Measurements from ENCODE around the gene FCGBP.

The FCGBP gene

DNA sequence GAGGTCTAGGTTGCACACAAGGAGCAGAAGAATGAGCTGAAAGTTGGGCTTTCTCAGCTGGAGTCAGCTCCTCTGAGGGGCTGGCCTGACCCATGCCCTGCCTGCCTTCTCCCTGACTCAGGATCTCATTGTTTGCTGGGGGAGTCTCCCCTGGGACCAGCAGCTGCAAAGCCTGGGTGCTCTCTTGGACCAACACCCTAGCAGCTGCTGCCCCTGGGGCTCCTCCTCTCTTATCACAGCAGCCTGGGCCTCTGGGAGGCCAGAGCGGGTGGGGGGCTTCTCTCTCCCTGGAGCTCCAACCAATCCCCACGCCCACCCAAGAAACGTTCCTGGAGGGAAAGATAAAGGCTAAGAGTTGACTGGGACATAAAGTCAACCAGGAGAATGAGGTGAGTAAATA, 1.6 kb upstream of the FCGBP start:
- TF ChIP-seq GATA1 (IDR thresholded peaks at IDR 0.05; ENCODE audit: low read depth, low read length), result no peak
- no peak for TF ChIP-seq POLR2A (IDR thresholded peaks at IDR 0.05; ENCODE audit: low read length)
- DNase-seq, result peak; percentile 6 to 29

- no peak for TF ChIP-seq GATA1 (IDR thresholded peaks at IDR 0.05; ENCODE audit: low read depth, low read length)
- no peak for TF ChIP-seq POLR2A (IDR thresholded peaks at IDR 0.05; ENCODE audit: low read length)
- DNase-seq, result no peak
Measured at GRCh38 chr19:39935364-39935661, 879 bp upstream of the FCGBP start.

GRCh38 chr19:39929750-39930149, 4.7 kb downstream of the FCGBP start:
- TF ChIP-seq GATA1 (IDR thresholded peaks at IDR 0.05; ENCODE audit: low read depth, low read length), result no peak
- no peak for TF ChIP-seq POLR2A (IDR thresholded peaks at IDR 0.05; ENCODE audit: low read length)
- no peak for DNase-seq

DNA sequence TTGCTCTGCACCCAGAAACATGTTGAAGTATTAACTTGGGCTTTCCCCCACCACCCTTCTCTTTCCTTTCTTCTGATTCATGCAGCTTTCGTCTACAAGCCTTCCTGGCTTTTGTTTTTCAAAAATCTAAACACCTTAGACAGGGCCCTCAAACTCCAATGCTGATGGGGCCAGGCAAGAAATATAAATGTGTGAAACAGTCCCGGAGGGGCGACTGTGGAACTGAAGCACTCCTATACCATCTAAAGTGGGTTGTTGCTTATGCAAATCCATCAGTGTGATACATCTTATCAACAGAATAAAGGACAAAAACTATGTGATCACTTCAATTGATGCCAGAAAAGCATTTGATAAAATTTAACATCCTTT, 6.1 kb downstream of the FCGBP start:
- TF ChIP-seq GATA1 (IDR thresholded peaks at IDR 0.05; ENCODE audit: low read depth, low read length), result no peak
- no peak for TF ChIP-seq POLR2A (IDR thresholded peaks at IDR 0.05; ENCODE audit: low read length)
- no peak for DNase-seq

GRCh38 chr19:39927524-39928356, 6.7 kb downstream of the FCGBP start:
- DNase-seq, result peak in 1 of 2 experiments; percentile 15
- no peak for TF ChIP-seq GATA1 (IDR thresholded peaks at IDR 0.05; ENCODE audit: low read depth, low read length)
- TF ChIP-seq POLR2A (IDR thresholded peaks at IDR 0.05; ENCODE audit: low read length), result no peak

DNA sequence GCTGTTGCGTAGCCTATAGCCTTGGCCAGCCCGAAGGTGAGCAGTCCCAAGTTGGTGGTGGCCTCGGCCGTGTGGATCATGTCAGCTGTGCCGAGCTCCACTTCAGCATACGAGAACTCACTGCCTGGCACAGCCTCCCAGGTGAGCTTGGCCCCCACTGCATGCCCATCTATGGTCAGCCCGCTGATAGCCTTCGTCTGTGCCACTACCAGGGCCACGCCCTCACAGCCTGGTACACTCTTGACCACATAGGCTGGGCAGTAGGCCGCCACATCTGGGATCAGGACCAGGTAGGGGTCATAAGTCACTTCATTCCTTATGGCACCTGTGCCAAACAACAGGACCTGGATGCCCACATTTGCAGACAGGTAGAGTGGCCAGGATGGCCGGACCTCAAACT, 7.4 kb downstream of the FCGBP start:
- DNase-seq, result no peak
- no peak for TF ChIP-seq POLR2A (IDR thresholded peaks at IDR 0.05; ENCODE audit: low read length)
- TF ChIP-seq GATA1 (IDR thresholded peaks at IDR 0.05; ENCODE audit: low read depth, low read length), result no peak

- TF ChIP-seq GATA1 (IDR thresholded peaks at IDR 0.05; ENCODE audit: low read depth, low read length) (no peak), POLR2A (IDR thresholded peaks at IDR 0.05; ENCODE audit: low read length) (no peak)
- no peak for DNase-seq
Measured at GRCh38 chr19:39926170-39926760, 8.2 kb downstream of the FCGBP start.

DNA sequence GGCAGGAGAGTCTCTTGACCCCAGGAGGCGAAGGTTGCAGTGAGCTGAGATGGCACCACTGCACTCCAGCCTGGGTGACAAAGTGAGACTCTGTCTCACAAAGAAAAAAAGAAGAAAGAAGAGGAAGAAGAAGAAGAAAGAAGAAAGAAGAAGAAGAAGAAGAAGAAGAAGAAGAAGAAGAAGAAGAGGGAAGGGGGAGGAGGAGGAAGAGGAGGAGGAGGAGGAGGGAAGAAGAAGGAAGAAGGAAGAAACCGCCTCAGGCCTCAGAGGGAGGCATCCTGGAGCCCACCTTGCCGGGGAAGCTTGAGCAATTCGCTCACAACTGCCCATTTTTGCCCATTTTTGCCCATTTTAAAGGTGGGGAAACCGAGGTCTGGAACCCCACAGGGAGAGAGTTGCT, 9.5 kb downstream of the FCGBP start:
- no peak for DNase-seq
- TF ChIP-seq POLR2A (IDR thresholded peaks at IDR 0.05; ENCODE audit: low read length) (no peak), GATA1 (IDR thresholded peaks at IDR 0.05; ENCODE audit: low read depth, low read length) (no peak)

GRCh38 chr19:39924389-39924788, 10.0 kb downstream of the FCGBP start:
- TF ChIP-seq POLR2A (IDR thresholded peaks at IDR 0.05; ENCODE audit: low read length) (no peak), GATA1 (IDR thresholded peaks at IDR 0.05; ENCODE audit: low read depth, low read length) (no peak)
- DNase-seq, result no peak

- TF ChIP-seq POLR2A (IDR thresholded peaks at IDR 0.05; ENCODE audit: low read length) (no peak), GATA1 (IDR thresholded peaks at IDR 0.05; ENCODE audit: low read depth, low read length) (no peak)
- DNase-seq, result no peak
Measured at GRCh38 chr19:39923862-39924261, 10.6 kb downstream of the FCGBP start.

DNA sequence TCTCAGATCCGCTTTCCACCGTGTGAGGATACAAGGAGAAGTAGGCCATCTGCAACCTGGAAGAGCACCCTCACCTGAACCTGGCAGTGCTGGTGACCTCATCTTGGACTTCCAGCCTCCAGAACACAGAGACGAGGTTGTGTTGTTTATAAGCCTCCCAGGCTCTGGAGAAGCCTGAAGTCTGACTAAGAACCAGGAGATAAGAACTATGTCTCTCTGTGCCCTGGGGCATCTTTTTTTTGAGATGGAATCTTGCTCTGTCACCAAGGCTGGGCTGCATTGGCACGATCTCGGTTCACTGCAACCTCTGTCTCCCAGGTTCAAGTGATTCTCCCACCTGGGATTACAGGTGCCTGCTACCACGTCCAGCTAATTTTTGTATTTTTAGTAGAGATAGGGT, 14.5 kb downstream of the FCGBP start:
- TF ChIP-seq GATA1 (IDR thresholded peaks at IDR 0.05; ENCODE audit: low read depth, low read length) (no peak), POLR2A (IDR thresholded peaks at IDR 0.05; ENCODE audit: low read length) (no peak)
- no peak for DNase-seq

- TF ChIP-seq GATA1 (IDR thresholded peaks at IDR 0.05; ENCODE audit: low read depth, low read length) (no peak), POLR2A (IDR thresholded peaks at IDR 0.05; ENCODE audit: low read length) (no peak)
- DNase-seq, result no peak
Measured at GRCh38 chr19:39918183-39918651, 16.2 kb downstream of the FCGBP start.

- no peak for DNase-seq
- no peak for TF ChIP-seq POLR2A (IDR thresholded peaks at IDR 0.05; ENCODE audit: low read length)
- no peak for TF ChIP-seq GATA1 (IDR thresholded peaks at IDR 0.05; ENCODE audit: low read depth, low read length)
Measured at GRCh38 chr19:39917561-39918182, 16.8 kb downstream of the FCGBP start.

GRCh38 chr19:39916851-39917396, 17.5 kb downstream of the FCGBP start:
- no peak for DNase-seq
- TF ChIP-seq GATA1 (IDR thresholded peaks at IDR 0.05; ENCODE audit: low read depth, low read length), result no peak
- TF ChIP-seq POLR2A (IDR thresholded peaks at IDR 0.05; ENCODE audit: low read length), result no peak
